Measurements from ENCODE around the gene ELMO1. TPM values are rescaled to one million over a fixed set of nuclear protein-coding genes. Genes with fewer than 3 reads are reported as not detected.
A peak's percentile ranks its signal among the peaks of the same experiment; 100 is the strongest.

The ELMO1 gene
- total and polyA plus RNA-seq, 10 donors = 26.0 to 494 (median 201) TPM

DNA sequence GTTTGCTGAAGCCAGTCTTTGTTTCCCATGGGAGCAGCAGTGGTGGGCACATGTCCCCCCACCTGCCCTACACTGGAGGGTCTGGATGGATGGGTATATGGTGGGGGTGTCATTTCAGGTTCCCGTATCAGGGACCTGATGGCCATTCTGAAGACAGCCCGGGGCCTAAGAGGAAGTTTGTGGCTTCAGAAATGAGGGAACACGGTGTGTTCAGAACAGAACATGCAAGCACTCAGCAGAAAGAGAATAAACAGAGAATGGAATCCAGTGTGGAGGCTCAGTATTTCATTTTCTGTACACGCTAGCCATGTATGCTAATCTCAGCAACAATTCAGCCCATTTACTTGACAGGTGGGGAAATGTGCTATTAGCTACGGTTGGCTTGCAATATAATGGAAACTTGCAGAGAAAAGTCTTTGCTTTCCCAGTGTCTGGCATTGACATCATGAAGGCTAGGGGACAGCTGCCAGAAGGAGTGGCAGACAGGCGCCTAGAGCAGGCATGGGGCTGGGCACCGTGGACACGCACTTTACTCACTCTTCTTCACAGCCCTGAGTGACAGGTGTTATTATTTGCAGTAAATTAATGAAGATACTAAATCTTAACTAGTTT, 98.6 kb downstream of the ELMO1 start:
- Histone ChIP-seq H3K9me3 (no peaks in the 10 kb centered on the region), H3K36me3 (no peaks in the 10 kb centered on the region), H3K27ac (peak overlapping the region in 6 of 8 donors; percentile 29 to 86 (median 70)), H3K4me3 (peak overlapping the region in 1 of 8 donors; percentile 49), H3K4me1 (peaks cover 12 to 91% (median 69%) of the 10 kb centered on the region in 6 donors), H3K27me3 (replicated peaks in 1 of 7) (no peaks in the 10 kb centered on the region)
- intact Hi-C loops (cut with DNase I; ENCODE audit: low total_unique reads) = no loop called here
- DNase-seq = no peak
- 42 to 63% (median 56%) methylated on average over 8 of the region's 8 CpGs for WGBS, 5 donors
- TF ChIP-seq POLR2A (IDR thresholded peaks at IDR 0.05) (no peak), POLR2AphosphoS5 (IDR thresholded peaks at IDR 0.05) (peak in 1 of 3 donors; percentile 62)

DNA sequence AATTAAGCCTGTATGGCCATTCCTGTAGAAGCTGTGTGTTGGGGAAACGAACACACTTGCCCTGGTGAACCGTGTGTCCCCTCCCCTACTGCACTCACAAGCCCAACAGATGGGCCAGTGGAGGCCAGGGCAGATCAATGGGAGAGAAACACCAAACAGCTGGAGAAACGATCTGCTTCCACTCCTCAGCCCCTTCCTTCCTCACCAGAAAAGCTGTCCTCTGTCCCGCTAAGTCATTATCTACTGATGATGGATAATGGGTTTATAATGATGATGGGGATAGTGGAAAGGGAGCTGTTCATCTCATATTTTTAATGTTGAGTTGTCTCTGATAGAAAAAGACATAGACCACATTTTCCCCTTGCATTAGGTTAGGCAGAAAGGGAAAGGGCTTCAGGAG, 99.7 kb downstream of the ELMO1 start:
- Histone ChIP-seq H3K36me3 (no peaks in the 10 kb centered on the region), H3K27ac (peak overlapping the region in 2 of 8 donors; percentile 78 to 86), H3K4me1 (peaks cover 4 to 91% (median 69%) of the 10 kb centered on the region in 6 donors), H3K4me3 (no peak overlapping the region), H3K27me3 (replicated peaks in 1 of 7) (no peaks in the 10 kb centered on the region), H3K9me3 (no peaks in the 10 kb centered on the region)
- no peak for DNase-seq
- no peak for TF ChIP-seq POLR2AphosphoS5 (IDR thresholded peaks at IDR 0.05)
- TF ChIP-seq, protein P1, sequence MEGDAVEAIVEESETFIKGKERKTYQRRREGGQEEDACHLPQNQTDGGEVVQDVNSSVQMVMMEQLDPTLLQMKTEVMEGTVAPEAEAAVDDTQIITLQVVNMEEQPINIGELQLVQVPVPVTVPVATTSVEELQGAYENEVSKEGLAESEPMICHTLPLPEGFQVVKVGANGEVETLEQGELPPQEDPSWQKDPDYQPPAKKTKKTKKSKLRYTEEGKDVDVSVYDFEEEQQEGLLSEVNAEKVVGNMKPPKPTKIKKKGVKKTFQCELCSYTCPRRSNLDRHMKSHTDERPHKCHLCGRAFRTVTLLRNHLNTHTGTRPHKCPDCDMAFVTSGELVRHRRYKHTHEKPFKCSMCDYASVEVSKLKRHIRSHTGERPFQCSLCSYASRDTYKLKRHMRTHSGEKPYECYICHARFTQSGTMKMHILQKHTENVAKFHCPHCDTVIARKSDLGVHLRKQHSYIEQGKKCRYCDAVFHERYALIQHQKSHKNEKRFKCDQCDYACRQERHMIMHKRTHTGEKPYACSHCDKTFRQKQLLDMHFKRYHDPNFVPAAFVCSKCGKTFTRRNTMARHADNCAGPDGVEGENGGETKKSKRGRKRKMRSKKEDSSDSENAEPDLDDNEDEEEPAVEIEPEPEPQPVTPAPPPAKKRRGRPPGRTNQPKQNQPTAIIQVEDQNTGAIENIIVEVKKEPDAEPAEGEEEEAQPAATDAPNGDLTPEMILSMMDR (IDR thresholded peaks at IDR 0.05 in 8 of 11, conservative IDR thresholded peaks at IDR 0.05 in 3 of 11) = no peak
- no peak for TF ChIP-seq POLR2A (IDR thresholded peaks at IDR 0.05)
- WGBS, 5 donors = 45 to 77% (median 61%) methylated on average over 4 of the region's 4 CpGs
- intact Hi-C loops (cut with DNase I; ENCODE audit: low total_unique reads) = no loop called here

DNA sequence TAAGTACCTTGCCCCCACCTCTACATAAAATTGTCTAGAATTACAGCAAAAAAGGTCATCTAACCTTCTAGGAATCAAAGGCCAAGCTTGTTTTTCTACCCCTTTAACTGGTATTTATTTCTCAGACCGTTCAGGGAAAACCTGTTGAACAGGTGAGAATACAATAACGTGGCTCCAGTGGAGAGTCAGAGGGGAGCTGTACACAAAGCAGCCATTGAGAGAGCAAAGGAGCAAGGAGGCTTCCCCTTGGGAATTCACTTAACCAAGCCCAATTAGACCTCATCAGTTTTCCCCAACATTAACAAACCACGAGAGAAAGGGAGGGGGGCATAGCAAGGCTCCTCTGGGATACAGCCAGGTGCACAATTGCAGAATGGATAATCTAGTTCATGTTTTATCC, 101.9 kb downstream of the ELMO1 start:
- TF ChIP-seq POLR2A (IDR thresholded peaks at IDR 0.05) (no peak), POLR2AphosphoS5 (IDR thresholded peaks at IDR 0.05) (no peak)
- TF ChIP-seq, protein P1 (IDR thresholded peaks at IDR 0.05 in 8 of 11, conservative IDR thresholded peaks at IDR 0.05 in 3 of 11) = no peak
- no peaks in the 10 kb centered on the region for H3K36me3 ChIP-seq
- peaks cover 7 to 91% (median 71%) of the 10 kb centered on the region in 6 donors for H3K4me1 ChIP-seq
- 66 to 90% (median 80%) methylated on average over 3 of the region's 3 CpGs for WGBS, 5 donors
- H3K9me3 ChIP-seq = no peaks in the 10 kb centered on the region
- intact Hi-C loops (cut with DNase I; ENCODE audit: low total_unique reads) = no loop called here
- H3K27ac ChIP-seq = peak overlapping the region in 1 of 8 donors; percentile 92
- H3K4me3 ChIP-seq = no peak overlapping the region
- no peak for DNase-seq
- no peaks in the 10 kb centered on the region for H3K27me3 ChIP-seq (replicated peaks in 1 of 7)

DNA sequence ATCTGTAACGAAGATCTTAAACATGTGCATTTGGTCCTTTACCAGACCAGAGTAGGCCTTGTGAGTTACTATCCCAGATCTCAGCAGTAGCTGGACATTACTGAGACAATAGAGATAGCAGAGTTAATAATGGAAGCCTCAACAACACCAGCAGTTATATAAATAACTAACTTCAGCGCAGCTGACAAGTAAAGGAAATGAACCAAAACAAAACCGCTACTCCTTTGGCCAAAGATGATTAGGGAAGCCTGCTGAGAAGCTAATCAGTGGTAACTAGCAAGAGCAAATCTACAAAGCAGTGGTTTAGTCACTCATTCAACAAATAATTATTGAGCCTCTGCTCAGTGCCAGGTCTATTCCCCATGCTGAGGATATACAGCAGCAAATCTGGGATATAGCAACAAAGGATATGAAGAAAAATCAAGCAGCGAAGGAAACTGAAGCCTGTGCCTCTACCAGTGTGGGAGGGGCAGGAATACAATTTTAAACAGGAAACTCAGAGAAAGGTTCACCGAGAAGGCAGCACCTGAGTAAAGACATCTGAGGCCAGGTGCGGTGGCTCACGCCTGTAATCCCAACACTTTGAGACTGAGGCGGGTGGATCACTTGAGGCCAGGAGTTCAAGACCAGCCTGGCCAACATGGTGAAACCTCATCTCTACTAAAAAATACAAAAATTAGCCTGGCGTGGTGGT, 103.6 kb downstream of the ELMO1 start:
- 48 to 56% (median 53%) methylated on average over 9 of the region's 9 CpGs for WGBS, 5 donors
- TF ChIP-seq POLR2AphosphoS5 (IDR thresholded peaks at IDR 0.05) (no peak), POLR2A (IDR thresholded peaks at IDR 0.05) (no peak)
- TF ChIP-seq, protein P1 (IDR thresholded peaks at IDR 0.05 in 8 of 11, conservative IDR thresholded peaks at IDR 0.05 in 3 of 11) = no peak
- Histone ChIP-seq H3K27ac (peak overlapping the region in 7 of 8 donors; percentile 38 to 93 (median 88)), H3K9me3 (no peaks in the 10 kb centered on the region), H3K27me3 (replicated peaks in 1 of 7) (no peaks in the 10 kb centered on the region), H3K4me3 (no peak overlapping the region), H3K4me1 (peaks cover 13 to 91% (median 71%) of the 10 kb centered on the region in 6 donors), H3K36me3 (peaks cover 0 to 5% (median 0%) of the 10 kb centered on the region in 6 donors)
- intact Hi-C loops (cut with DNase I; ENCODE audit: low total_unique reads) = no loop called here
- no peak for DNase-seq

Measured in spleen (tissue), 11 donors.